Hepatocyte (in vitro differentiated cells): ENCODE results near the gene AGAP1. TPM values are rescaled to one million over a fixed set of nuclear protein-coding genes. Genes with fewer than 3 reads are reported as not detected.

ENCODE experiments used
- DNase-seq: peaks from one replicate; pipeline ENCODE4 v3.0.0-alpha.2; 2016; ENCODE audit warnings: low spot score
- H2AFZ ChIP-seq: fragments of 200-600 bp; sonication (generic); 2 replicates; pipeline ENCODE4 v1.6.0; 2016; ENCODE audit warnings: antibody characterized with exemption, mild to moderate bottlenecking
- H3K27ac ChIP-seq: fragments of 200-600 bp; sonication (generic); 2 replicates; pipeline ENCODE4 v1.5.1; 2016; ENCODE audit warnings: mild to moderate bottlenecking
- H3K27me3 ChIP-seq: fragments of 200-600 bp; sonication (generic); 2 replicates; pipeline ENCODE4 v1.6.1; 2016
- H3K36me3 ChIP-seq: fragments of 200-600 bp; sonication (generic); replicated peaks from 2 replicates; pipeline ENCODE4 v1.5.1; 2016; ENCODE audit warnings: low read depth; ENCODE audit not compliant: insufficient read depth
- H3K4me1 ChIP-seq: fragments of 200-600 bp; sonication (generic); 2 replicates; pipeline ENCODE4 v1.5.1; 2016; ENCODE audit warnings: mild to moderate bottlenecking, moderate library complexity; ENCODE audit not compliant: insufficient read depth
- H3K4me2 ChIP-seq: fragments of 200-600 bp; sonication (generic); 2 replicates; pipeline ENCODE4 v1.6.0; 2016
- H3K4me3 ChIP-seq: fragments of 200-600 bp; sonication (generic); 2 replicates; pipeline ENCODE4 v1.5.1; 2016; ENCODE audit warnings: mild to moderate bottlenecking
- H3K79me2 ChIP-seq: fragments of 200-600 bp; sonication (generic); 2 replicates; pipeline ENCODE4 v1.6.0; 2017; ENCODE audit warnings: mild to moderate bottlenecking
- H3K9me2 ChIP-seq: fragments of 200-600 bp; sonication (generic); replicated peaks from 2 replicates; pipeline ENCODE4 v1.6.0; 2017; ENCODE audit warnings: mild to moderate bottlenecking; ENCODE audit not compliant: insufficient read depth
- H3K9me3 ChIP-seq: fragments of 200-600 bp; sonication (generic); 2 replicates; pipeline ENCODE4 v1.5.1; 2016; ENCODE audit warnings: low read depth, mild to moderate bottlenecking
- H4K20me1 ChIP-seq: fragments of 200-600 bp; sonication (generic); 2 replicates; pipeline ENCODE4 v1.6.0; 2016; ENCODE audit warnings: mild to moderate bottlenecking; ENCODE audit not compliant: insufficient read depth, poor library complexity, severe bottlenecking
- CTCF ChIP-seq: fragments of 200-600 bp; sonication (generic); IDR thresholded peaks from 2 replicates; pipeline ENCODE4 v1.5.1; 2016; ENCODE audit warnings: antibody characterized with exemption, mild to moderate bottlenecking; ENCODE audit not compliant: poor library complexity
- EZH2 ChIP-seq: fragments of 200-600 bp; sonication (generic); IDR thresholded peaks from 2 replicates; pipeline ENCODE4 v1.6.1; 2016; ENCODE audit warnings: antibody characterized with exemption, mild to moderate bottlenecking, borderline replicate concordance
- EZH2phosphoT487 ChIP-seq: fragments of 200-600 bp; sonication (generic); IDR thresholded peaks from one replicate; pipeline ENCODE4 v1.6.1; 2018; ENCODE audit warnings: antibody characterized with exemption, mild to moderate bottlenecking, low read depth, moderate library complexity; ENCODE audit not compliant: unreplicated experiment, severe bottlenecking
- WGBS: methylation state at CpG from one replicate; pipeline ENCODE4 v1.1.6; 2016; ENCODE audit warnings: low lambda C conversion rate; ENCODE audit errors: missing lambda C conversion rate; 5-methylcytosine and 5-hydroxymethylcytosine counted together
- polyA plus RNA-seq: library from polyadenylated mRNA; unstranded; fragments of >200 nt; fragmentation: Nextera tagmentation; extraction: Ambion mirVana; gene quantifications from 2 replicates; pipeline ENCODE4 v1.2.1, GENCODE V29; 2016
- total RNA-seq: library from RNA; depleted of rRNA; stranded (reverse); fragments of >200 nt; gene quantifications from 2 replicates; pipeline ENCODE4 v1.2.3, GENCODE V29; 2014

AGAP1 gene
- total and polyA plus RNA-seq, 2 experiments from 2014 or later: 12.1 to 20.0 TPM

GRCh38 chr2:235598532-235599531 lies 105.0 kb downstream of the AGAP1 start:
- 87% methylated on average over 20 of the region's 20 CpGs for WGBS
- Histone ChIP-seq H3K79me2 (peaks cover 55% of the 10 kb centered on the region), H3K4me2 (no peak overlapping the region), H4K20me1 (peaks cover 26% of the 10 kb centered on the region), H2AFZ (no peak overlapping the region), H3K4me1 (peaks cover 15% of the 10 kb centered on the region), H3K36me3 (no peaks in the 10 kb centered on the region), H3K27me3 (no peaks in the 10 kb centered on the region), H3K9me2 (no peaks in the 10 kb centered on the region), H3K4me3 (no peak overlapping the region), H3K9me3 (no peaks in the 10 kb centered on the region), H3K27ac (no peak overlapping the region)
- no peak for TF ChIP-seq CTCF
- TF ChIP-seq EZH2phosphoT487: no peak
- no peak for TF ChIP-seq EZH2
- DNase-seq: no peak

GRCh38 chr2:235599596-235600338 lies 105.9 kb downstream of the AGAP1 start:
- H3K27me3 ChIP-seq: no peaks in the 10 kb centered on the region
- H3K27ac ChIP-seq: no peak overlapping the region
- no peak overlapping the region for H3K4me3 ChIP-seq
- DNase-seq: no peak
- H3K9me3 ChIP-seq: no peaks in the 10 kb centered on the region
- H3K4me2 ChIP-seq: no peak overlapping the region
- no peak overlapping the region for H2AFZ ChIP-seq
- TF ChIP-seq CTCF (no peak), EZH2phosphoT487 (no peak), EZH2 (no peak)
- H3K4me1 ChIP-seq: peaks cover 15% of the 10 kb centered on the region
- 76% methylated on average over 16 of the region's 16 CpGs for WGBS
- H3K9me2 ChIP-seq: no peaks in the 10 kb centered on the region
- H3K36me3 ChIP-seq: no peaks in the 10 kb centered on the region
- peaks cover 56% of the 10 kb centered on the region for H3K79me2 ChIP-seq
- H4K20me1 ChIP-seq: peaks cover 20% of the 10 kb centered on the region

GRCh38 chr2:235600406-235600805 lies 106.6 kb downstream of the AGAP1 start:
- H3K9me3 ChIP-seq: no peaks in the 10 kb centered on the region
- no peak overlapping the region for H3K27ac ChIP-seq
- H3K79me2 ChIP-seq: peaks cover 52% of the 10 kb centered on the region
- H3K27me3 ChIP-seq: no peaks in the 10 kb centered on the region
- H3K4me1 ChIP-seq: peaks cover 15% of the 10 kb centered on the region
- H4K20me1 ChIP-seq: peaks cover 16% of the 10 kb centered on the region
- DNase-seq: no peak
- no peak overlapping the region for H3K4me3 ChIP-seq
- 89% methylated on average over 4 of the region's 4 CpGs for WGBS
- no peak overlapping the region for H2AFZ ChIP-seq
- TF ChIP-seq CTCF: no peak
- no peak for TF ChIP-seq EZH2
- no peak for TF ChIP-seq EZH2phosphoT487
- peak overlapping the region; percentile 34 for H3K4me2 ChIP-seq
- H3K36me3 ChIP-seq: no peaks in the 10 kb centered on the region
- H3K9me2 ChIP-seq: no peaks in the 10 kb centered on the region
